Stimulated activated CD4-positive, alpha-beta T cell treated with anti-CD3 and anti-CD28 coated beads, Interleukin-15, amount 100 ng/mL, for 1 hour (primary cell): ENCODE measurements around the gene FOXL2NB.

ENCODE experiments used
- DNase-seq, 2 donors: peaks; one replicate each; pipeline ENCODE4 v3.0.0-alpha.2; 2020; ENCODE audit warnings: low read depth in 1 of 2, low spot score in 1 of 2

FOXL2NB gene

DNA sequence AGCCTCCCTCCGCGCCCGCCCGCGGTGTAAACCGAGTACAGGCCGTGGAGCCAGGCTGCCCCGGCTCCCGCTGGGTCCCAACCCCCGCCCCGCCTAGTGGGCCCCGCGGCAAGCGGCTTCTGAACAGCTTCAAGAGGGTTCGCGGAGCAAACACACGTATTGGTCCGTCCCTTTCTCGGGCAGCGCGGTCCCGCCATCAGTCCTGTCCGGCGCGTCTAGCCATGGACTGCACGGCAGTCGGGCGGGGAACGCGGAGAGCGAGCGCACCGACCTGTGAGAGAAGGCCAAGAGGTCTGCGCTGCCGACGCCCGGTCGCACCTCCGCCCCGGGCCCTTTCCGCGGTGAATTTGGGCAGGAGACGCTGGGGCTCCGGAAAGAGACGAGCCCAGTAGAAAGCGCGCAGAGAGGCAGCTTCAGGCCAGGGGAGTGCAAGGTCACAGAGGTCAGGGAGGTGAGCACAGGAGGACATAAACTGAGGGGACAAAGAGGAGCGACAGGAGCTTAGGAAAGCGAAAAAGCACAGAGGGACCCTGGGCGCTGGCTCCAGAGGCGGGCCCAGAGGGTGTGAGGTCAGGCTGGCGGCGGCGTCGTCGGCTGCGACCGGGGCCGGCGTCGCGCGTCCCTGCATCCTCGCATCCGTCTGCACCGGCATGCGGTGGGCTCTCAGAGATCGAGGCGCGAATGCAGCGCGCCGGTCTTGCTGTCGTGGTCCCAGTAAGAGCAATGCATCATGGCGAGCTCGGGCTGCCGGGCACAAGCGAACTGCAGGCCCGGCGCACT lies 1.9 kb upstream of the FOXL2NB start:
- no peak for DNase-seq

DNA sequence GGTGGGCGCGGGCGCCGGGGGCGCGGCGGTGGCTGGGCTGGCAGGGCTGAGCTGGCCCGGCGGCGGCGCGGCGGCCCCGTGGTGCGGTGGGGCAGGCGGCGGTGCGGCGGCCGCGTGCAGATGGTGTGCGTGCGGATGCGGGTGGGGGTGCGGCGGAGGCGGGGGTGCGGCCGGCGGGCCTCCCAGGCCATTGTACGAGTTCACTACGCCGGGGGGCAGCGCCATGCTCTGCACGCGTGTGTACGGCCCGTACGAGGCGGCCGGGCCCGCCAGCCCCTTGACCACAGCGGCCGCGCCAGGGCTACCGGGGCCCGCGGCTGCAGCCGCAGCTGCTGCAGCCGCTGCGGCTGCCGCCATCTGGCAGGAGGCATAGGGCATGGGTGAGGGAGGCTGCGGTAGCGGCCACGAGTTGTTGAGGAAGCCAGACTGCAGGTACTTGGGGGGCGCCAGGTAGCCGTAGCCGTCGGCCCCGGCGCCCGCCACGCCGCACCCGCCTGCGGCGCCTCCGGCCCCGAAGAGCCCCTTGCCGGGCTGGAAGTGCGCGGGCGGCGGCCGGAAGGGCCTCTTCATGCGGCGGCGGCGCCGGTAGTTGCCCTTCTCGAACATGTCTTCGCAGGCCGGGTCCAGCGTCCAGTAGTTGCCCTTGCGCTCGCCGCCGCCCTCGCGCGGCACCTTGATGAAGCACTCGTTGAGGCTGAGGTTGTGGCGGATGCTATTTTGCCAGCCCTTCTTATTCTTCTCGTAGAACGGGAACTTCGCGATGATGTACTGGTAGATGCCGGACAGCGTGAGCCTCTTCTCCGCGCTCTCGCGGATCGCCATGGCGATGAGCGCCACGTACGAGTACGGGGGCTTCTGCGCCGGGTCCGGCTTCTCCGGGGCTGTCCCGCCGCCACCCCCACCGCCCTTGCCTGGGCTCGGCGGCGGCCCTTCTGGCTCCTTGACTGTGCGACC lies 1.0 kb upstream of the FOXL2NB start:
- DNase-seq = no peak

DNA sequence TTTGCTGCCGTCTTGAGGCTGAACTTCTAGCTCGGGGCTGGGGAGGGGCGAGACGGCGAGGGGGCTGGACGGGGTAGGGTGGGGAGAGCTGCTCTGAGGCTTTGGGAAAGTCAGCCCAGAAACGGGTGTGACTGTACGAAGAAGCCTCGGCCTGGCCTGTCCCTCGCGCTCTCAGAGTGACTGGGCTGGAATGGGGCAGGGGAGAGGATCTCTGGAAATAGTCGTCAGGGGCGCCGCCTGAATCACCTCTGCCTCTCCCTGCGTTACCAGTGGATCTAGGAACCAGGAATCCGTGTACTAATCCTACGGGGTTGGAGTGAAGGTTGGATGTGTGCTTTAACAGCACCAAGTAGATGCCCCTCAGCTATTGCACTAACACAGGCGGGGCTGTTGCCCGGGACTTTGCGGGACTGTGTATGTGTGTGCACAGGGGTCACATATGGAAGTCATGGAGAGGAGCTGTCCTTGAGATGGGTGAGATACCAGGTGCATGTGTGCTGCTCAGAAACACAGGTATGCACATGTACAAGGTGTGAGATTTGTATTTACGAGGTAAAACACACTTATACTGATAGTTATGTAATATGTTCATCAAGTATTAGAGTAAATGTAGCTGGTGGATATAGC lies 591 bp downstream of the FOXL2NB start:
- no peak for DNase-seq

DNA sequence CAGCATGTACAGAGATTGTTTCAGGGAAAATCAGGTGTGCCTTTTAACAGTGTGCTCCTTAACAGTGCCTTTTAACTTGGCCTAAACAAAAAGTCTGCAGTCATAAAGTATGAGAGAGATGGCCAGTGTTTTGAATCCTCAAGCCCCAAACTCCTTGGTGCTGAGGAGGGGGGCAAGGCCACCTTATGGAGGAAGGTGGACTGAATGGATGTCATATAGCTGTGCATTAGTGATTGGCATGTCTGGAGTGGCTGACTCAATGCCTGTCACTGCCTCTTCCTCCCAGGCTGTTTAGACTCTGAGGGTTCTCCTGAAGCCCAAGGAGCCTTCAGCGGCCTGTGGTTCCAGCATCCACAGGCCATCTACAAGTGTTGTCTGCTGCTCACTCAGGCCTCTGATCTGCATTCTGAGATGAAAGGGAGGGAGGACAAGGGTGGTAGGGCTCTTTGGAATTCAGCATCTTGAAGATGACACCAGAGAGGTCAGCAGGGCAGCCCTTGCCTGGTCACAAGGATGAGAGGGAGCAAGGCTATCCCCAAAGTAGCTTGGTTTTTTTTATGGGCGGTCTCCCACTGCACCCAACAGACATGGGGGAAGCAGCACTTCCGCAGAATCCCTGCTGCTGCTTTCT lies 1.5 kb downstream of the FOXL2NB start:
- DNase-seq = no peak

DNA sequence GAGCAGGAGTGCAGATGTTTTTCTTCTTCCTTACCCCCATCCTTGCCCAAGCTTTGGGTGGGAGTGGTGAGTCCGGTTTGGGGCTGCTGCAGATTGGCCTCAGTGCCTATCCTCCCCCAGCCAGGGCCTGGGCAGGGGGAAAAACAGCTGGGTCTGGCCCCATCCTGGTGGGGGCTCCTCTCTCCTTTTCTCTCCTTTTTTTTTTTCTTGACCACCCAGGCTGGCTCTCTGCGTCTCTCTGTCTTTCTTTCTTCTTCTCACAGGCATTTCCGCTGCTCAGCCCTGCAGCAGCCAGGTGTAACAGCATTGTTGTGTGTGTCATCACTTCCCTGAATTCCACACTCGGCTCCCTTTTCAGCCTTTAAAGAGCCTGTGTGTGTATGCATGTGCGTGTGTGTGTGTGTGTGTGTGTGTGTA lies 2.0 kb downstream of the FOXL2NB start:
- DNase-seq = no peak

GRCh38 chr3:138949445-138950005 lies 2.5 kb downstream of the FOXL2NB start:
- no peak for DNase-seq

GRCh38 chr3:138950006-138950644 lies 3.1 kb downstream of the FOXL2NB start:
- no peak for DNase-seq

DNA sequence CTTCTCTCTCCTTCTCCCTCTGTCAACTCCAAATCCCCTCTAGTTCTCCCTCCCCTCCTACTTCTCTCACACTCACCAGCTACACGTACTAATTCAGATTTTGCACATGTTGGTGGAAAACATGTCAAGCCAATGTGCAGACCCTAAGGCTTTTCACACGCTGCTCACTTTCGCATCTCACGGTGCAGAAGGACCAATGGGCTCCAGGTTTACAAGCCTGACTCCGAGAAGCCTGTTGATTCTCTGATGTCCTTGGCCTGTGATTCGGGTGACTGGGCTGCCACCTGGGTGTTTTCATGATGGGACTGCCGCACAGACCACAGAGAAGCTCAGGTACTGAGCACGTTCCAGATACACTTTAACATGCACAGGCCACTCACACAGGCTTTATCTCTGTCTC lies 3.7 kb downstream of the FOXL2NB start:
- DNase-seq = no peak

GRCh38 chr3:138960417-138960852 lies 13.4 kb downstream of the FOXL2NB start:
- no peak for DNase-seq

GRCh38 chr3:138962854-138963560 lies 16.0 kb downstream of the FOXL2NB start:
- DNase-seq = no peak

GRCh38 chr3:138964264-138964663 lies 17.2 kb downstream of the FOXL2NB start:
- no peak for DNase-seq

- DNase-seq = no peak
These were observed 17.9 kb downstream of the FOXL2NB start for GRCh38 chr3:138964923-138965322.

DNA sequence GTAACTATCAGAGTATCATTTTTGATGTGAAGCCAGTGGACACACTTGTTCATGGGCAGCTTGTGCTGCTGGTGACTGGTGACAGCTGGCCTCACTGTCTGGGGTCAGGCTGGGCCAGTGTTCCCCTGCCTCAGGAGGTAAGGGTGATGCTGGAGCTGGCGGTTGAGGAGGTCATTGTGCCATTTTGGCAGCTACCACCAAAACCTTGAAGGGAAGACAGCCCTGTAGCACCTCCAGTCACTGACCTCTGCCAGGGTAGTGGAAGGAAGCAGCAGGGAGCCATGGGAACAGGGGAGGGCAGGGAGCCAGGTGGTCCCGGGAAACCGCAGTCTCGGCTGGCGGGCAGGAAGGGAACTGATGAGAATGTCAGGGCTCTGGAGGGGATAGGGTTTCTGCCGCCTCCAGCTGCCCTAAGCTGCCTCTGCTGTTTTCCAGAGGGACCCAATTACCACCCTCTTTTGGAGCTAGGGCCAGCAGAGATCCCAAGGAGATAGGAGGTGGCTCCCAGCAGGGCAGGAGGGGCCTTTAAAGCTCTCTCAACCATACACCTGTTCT lies 24.8 kb downstream of the FOXL2NB start:
- no peak for DNase-seq

- no peak for DNase-seq
These were observed 25.9 kb downstream of the FOXL2NB start for GRCh38 chr3:138972941-138973340.

- DNase-seq = no peak
These were observed 27.4 kb downstream of the FOXL2NB start for GRCh38 chr3:138974462-138974861.

DNA sequence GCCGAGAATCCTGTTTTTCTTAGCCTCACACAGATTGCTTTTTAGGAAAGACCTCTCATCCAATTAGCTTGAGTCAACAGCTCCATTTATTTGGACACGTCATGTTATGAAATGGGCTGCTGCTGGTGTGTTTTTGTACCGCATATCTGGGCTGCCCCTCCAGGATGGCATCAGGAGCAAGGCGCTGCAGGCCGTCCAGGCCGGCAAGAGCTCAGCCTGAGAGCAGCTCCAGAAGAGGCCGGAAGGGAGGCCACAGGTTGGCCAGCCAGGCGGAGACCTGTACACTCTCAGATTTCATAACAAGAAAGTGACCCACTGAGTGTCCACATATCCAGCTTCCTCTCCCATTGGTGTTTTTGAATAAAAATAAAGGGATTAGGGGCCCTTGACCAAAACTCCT lies 28.3 kb downstream of the FOXL2NB start:
- no peak for DNase-seq

- no peak for DNase-seq
These were observed 29.0 kb downstream of the FOXL2NB start for GRCh38 chr3:138976047-138976446.

GRCh38 chr3:138984816-138985215 lies 37.8 kb downstream of the FOXL2NB start:
- no peak for DNase-seq

GRCh38 chr3:138985932-138986331 lies 38.9 kb downstream of the FOXL2NB start:
- DNase-seq = no peak
